ENCODE measurements around the gene PLEKHM3. TPM values are rescaled to one million over a fixed set of nuclear protein-coding genes. Genes with fewer than 3 reads are reported as not detected.

The PLEKHM3 gene
- total and polyA plus RNA-seq, 2 of the 13 experiments (the other 11 are each of a cell fraction or from before 2014, with no cell fraction given), result 4.5 to 4.7 TPM

- TF ChIP-seq, protein P1, sequence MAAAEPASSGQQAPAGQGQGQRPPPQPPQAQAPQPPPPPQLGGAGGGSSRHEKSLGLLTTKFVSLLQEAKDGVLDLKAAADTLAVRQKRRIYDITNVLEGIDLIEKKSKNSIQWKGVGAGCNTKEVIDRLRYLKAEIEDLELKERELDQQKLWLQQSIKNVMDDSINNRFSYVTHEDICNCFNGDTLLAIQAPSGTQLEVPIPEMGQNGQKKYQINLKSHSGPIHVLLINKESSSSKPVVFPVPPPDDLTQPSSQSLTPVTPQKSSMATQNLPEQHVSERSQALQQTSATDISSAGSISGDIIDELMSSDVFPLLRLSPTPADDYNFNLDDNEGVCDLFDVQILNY (CRISPR knock-in tag; conservative IDR thresholded peaks at IDR 0.05), result no peak
- TF ChIP-seq ZNF563 (CRISPR knock-in tag; IDR thresholded peaks at IDR 0.05) (no peak), GABPB1 (CRISPR knock-in tag; IDR thresholded peaks at IDR 0.05) (no peak), ZSCAN21 (CRISPR knock-in tag; IDR thresholded peaks at IDR 0.05; ENCODE audit: borderline replicate concordance) (no peak), PITX1 (CRISPR knock-in tag; IDR thresholded peaks at IDR 0.05) (peak; percentile 89), MLLT10 (CRISPR knock-in tag; IDR thresholded peaks at IDR 0.05) (no peak), TRIM22 (IDR thresholded peaks at IDR 0.05) (no peak), GZF1 (CRISPR knock-in tag; IDR thresholded peaks at IDR 0.05) (no peak), NFIB (CRISPR knock-in tag; IDR thresholded peaks at IDR 0.05; ENCODE audit: borderline replicate concordance) (no peak), MXD4 (CRISPR knock-in tag; IDR thresholded peaks at IDR 0.05) (peak; percentile 69; the same call in 1 of the 2 replicates), KLF12 (CRISPR knock-in tag; IDR thresholded peaks at IDR 0.05; ENCODE audit: borderline replicate concordance) (0 out of 2 replicates have a peak, but pooled peaks have one; percentile 44), HOXA3 (CRISPR knock-in tag; IDR thresholded peaks at IDR 0.05) (peak; percentile 61), HNRNPH1 (optimal IDR thresholded peaks at IDR 0.05; ENCODE audit: low read depth, low read length) (no peak), REPIN1 (CRISPR knock-in tag; IDR thresholded peaks at IDR 0.05; ENCODE audit: borderline replicate concordance, low read depth) (peak; percentile 88), ZKSCAN1 (IDR thresholded peaks at IDR 0.05; ENCODE audit: low read length) (peak; percentile 13; the same call in 1 of the 2 replicates), NAIF1 (CRISPR knock-in tag; IDR thresholded peaks at IDR 0.05; ENCODE audit: borderline replicate concordance) (peak; percentile 64), PHF21A (CRISPR knock-in tag; IDR thresholded peaks at IDR 0.05) (peak; percentile 68), MATR3 (CRISPR knock-in tag; IDR thresholded peaks at IDR 0.05) (no peak), MED1 (CRISPR knock-in tag; IDR thresholded peaks at IDR 0.05) (peak; percentile 93), ZBTB3 (CRISPR knock-in tag; IDR thresholded peaks at IDR 0.05; ENCODE audit: borderline replicate concordance, low read depth) (peak; percentile 35; the same call in 1 of the 2 replicates)
- TF ChIP-seq, protein P2, sequence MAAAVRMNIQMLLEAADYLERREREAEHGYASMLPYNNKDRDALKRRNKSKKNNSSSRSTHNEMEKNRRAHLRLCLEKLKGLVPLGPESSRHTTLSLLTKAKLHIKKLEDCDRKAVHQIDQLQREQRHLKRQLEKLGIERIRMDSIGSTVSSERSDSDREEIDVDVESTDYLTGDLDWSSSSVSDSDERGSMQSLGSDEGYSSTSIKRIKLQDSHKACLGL (CRISPR knock-in tag; IDR thresholded peaks at IDR 0.05), result no peak
- TF ChIP-seq, protein P3, sequence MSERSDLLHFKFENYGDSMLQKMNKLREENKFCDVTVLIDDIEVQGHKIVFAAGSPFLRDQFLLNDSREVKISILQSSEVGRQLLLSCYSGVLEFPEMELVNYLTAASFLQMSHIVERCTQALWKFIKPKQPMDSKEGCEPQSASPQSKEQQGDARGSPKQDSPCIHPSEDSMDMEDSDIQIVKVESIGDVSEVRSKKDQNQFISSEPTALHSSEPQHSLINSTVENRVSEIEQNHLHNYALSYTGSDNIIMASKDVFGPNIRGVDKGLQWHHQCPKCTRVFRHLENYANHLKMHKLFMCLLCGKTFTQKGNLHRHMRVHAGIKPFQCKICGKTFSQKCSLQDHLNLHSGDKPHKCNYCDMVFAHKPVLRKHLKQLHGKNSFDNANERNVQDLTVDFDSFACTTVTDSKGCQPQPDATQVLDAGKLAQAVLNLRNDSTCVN (CRISPR knock-in tag; IDR thresholded peaks at IDR 0.05; ENCODE audit: borderline replicate concordance), result peak; percentile 95; the same call in 1 of the 2 replicates
- TF ChIP-seq, protein P4, sequence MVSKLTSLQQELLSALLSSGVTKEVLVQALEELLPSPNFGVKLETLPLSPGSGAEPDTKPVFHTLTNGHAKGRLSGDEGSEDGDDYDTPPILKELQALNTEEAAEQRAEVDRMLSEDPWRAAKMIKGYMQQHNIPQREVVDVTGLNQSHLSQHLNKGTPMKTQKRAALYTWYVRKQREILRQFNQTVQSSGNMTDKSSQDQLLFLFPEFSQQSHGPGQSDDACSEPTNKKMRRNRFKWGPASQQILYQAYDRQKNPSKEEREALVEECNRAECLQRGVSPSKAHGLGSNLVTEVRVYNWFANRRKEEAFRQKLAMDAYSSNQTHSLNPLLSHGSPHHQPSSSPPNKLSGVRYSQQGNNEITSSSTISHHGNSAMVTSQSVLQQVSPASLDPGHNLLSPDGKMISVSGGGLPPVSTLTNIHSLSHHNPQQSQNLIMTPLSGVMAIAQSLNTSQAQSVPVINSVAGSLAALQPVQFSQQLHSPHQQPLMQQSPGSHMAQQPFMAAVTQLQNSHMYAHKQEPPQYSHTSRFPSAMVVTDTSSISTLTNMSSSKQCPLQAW (CRISPR knock-in tag; IDR thresholded peaks at IDR 0.05), result peak; percentile 72
- TF ChIP-seq, protein P5, sequence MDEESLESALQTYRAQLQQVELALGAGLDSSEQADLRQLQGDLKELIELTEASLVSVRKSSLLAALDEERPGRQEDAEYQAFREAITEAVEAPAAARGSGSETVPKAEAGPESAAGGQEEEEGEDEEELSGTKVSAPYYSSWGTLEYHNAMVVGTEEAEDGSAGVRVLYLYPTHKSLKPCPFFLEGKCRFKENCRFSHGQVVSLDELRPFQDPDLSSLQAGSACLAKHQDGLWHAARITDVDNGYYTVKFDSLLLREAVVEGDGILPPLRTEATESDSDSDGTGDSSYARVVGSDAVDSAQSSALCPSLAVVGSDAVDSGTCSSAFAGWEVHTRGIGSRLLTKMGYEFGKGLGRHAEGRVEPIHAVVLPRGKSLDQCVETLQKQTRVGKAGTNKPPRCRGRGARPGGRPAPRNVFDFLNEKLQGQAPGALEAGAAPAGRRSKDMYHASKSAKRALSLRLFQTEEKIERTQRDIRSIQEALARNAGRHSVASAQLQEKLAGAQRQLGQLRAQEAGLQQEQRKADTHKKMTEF (CRISPR knock-in tag; IDR thresholded peaks at IDR 0.05), result peak; percentile 81; the same call in 1 of the 2 replicates
Observed at GRCh38 chr2:207847098-207847806, 178.1 kb downstream of the PLEKHM3 start (continued).

All from HepG2 (cell line).